ENCODE measurements around the gene SLC33A1.
A peak's percentile ranks its signal among the peaks of the same experiment; 100 is the strongest.

Gene SLC33A1

DNA sequence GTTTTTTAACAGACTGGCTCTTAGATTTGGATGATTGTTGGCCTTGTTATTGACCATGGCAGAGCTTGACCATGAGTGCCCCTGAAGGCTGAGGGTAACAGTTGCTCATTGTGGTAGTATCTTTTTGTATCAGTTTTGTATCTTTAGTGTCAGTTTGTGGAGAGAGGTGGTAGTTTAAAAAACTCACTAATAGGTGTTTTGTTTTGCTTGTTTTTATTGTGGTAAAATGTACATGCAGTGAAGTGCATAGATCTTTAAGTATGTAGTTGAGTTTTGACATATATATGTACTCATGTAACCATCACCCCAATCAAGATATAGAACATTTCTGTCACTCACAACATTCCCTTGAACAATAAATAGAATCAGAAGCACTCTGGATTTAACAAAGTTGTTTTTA lies 26.1 kb upstream of the SLC33A1 start:
- Histone ChIP-seq H3K4me1 (ENCODE audit: control insufficient read depth in 1 of 2, insufficient read depth in 2 of 2, low read length in 2 of 2) (no peaks in the 10 kb centered on the region), H3K9ac (ENCODE audit: low read depth in 1 of 2, low read length in 2 of 2) (no peak overlapping the region), H3K27ac (ENCODE audit: low read depth, low read length) (no peak overlapping the region), H3K9me3 (ENCODE audit: control insufficient read depth in 1 of 2, low read length in 2 of 2) (no peaks in the 10 kb centered on the region), H3K4me3 (ENCODE audit: low read depth in 1 of 2, low read length in 2 of 2) (no peak overlapping the region), H3K36me3 (ENCODE audit: control insufficient read depth in 1 of 2, insufficient read depth in 2 of 2, low read length in 2 of 2) (no peaks in the 10 kb centered on the region), H3K27me3 (ENCODE audit: control insufficient read depth in 1 of 2, insufficient read depth in 2 of 2, low read length in 2 of 2) (no peaks in the 10 kb centered on the region)

- no peaks in the 10 kb centered on the region for H3K36me3 ChIP-seq (ENCODE audit: control insufficient read depth in 1 of 2, insufficient read depth in 2 of 2, low read length in 2 of 2)
- H3K4me1 ChIP-seq (ENCODE audit: control insufficient read depth in 1 of 2, insufficient read depth in 2 of 2, low read length in 2 of 2) = peaks cover 6 to 12% of the 10 kb centered on the region in 2 donors
- H3K9ac ChIP-seq (ENCODE audit: low read depth in 1 of 2, low read length in 2 of 2) = no peak overlapping the region
- H3K27me3 ChIP-seq (ENCODE audit: control insufficient read depth in 1 of 2, insufficient read depth in 2 of 2, low read length in 2 of 2) = no peaks in the 10 kb centered on the region
- H3K4me3 ChIP-seq (ENCODE audit: low read depth in 1 of 2, low read length in 2 of 2) = no peak overlapping the region
- no peaks in the 10 kb centered on the region for H3K9me3 ChIP-seq (ENCODE audit: control insufficient read depth in 1 of 2, low read length in 2 of 2)
- no peak overlapping the region for H3K27ac ChIP-seq (ENCODE audit: low read depth, low read length)
Observed at GRCh38 chr3:155876503-155876902, 22.3 kb upstream of the SLC33A1 start.

DNA sequence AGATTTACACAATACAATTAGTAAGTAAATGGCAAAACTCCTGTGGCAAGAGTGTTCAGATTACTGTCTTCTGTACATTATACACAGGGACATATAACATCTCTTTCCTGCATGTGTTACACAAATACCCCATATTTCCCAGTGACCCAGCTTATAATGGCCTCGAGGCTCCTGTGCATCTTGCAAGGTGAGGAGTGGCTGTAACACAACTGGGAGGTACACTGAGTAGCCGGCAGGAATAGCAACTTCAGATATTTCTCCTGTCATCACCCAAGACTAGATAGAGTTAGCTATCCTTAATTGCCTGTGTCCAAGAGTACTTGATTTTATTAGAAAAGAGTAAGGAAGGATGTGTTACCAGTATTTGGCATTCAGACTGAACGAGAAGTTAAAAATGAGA lies 21.8 kb upstream of the SLC33A1 start:
- H3K9ac ChIP-seq (ENCODE audit: low read depth in 1 of 2, low read length in 2 of 2) = no peak overlapping the region
- peaks cover 6 to 12% of the 10 kb centered on the region in 2 donors for H3K4me1 ChIP-seq (ENCODE audit: control insufficient read depth in 1 of 2, insufficient read depth in 2 of 2, low read length in 2 of 2)
- no peak overlapping the region for H3K4me3 ChIP-seq (ENCODE audit: low read depth in 1 of 2, low read length in 2 of 2)
- no peak overlapping the region for H3K27ac ChIP-seq (ENCODE audit: low read depth, low read length)
- H3K36me3 ChIP-seq (ENCODE audit: control insufficient read depth in 1 of 2, insufficient read depth in 2 of 2, low read length in 2 of 2) = no peaks in the 10 kb centered on the region
- H3K27me3 ChIP-seq (ENCODE audit: control insufficient read depth in 1 of 2, insufficient read depth in 2 of 2, low read length in 2 of 2) = no peaks in the 10 kb centered on the region
- H3K9me3 ChIP-seq (ENCODE audit: control insufficient read depth in 1 of 2, low read length in 2 of 2) = no peaks in the 10 kb centered on the region

DNA sequence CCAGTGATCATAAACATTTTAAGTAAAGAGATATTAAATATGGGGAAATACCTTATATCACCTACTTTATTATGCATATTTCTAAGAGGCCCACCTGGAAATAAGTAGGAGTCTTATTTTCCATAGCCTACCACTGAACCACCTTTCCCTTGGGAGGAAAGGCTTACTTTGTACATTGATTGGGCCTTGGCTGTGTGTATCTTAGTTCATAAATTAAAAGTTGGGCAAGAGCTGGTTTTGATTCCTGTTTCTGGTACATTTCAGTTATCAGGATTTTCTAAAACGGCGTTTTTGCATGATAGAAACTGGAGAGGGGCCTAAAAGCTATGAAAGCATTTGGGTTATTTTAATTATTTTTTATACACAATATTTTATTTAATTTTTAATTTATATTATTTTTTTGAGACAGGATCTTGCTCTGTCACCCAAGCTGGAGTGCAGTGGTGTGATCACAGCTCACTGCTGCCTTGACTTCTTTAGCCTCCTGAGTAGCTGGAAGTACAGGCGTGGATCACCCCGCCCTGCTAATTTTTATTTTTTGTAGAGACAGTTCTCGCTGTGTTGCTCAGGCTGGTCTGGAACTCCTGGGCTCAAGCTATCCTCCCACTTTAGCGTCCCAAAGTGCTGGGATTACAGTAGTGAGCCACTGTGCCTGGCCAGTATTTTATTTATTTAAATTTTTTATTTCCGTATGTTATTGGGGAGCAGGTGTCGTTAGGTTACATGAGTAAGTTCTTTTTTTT lies 18.8 kb upstream of the SLC33A1 start:
- H3K36me3 ChIP-seq (ENCODE audit: control insufficient read depth in 1 of 2, insufficient read depth in 2 of 2, low read length in 2 of 2) = no peaks in the 10 kb centered on the region
- no peaks in the 10 kb centered on the region for H3K27me3 ChIP-seq (ENCODE audit: control insufficient read depth in 1 of 2, insufficient read depth in 2 of 2, low read length in 2 of 2)
- no peak overlapping the region for H3K27ac ChIP-seq (ENCODE audit: low read depth, low read length)
- peaks cover 11 to 19% of the 10 kb centered on the region in 2 donors for H3K4me1 ChIP-seq (ENCODE audit: control insufficient read depth in 1 of 2, insufficient read depth in 2 of 2, low read length in 2 of 2)
- H3K9me3 ChIP-seq (ENCODE audit: control insufficient read depth in 1 of 2, low read length in 2 of 2) = no peaks in the 10 kb centered on the region
- no peak overlapping the region for H3K4me3 ChIP-seq (ENCODE audit: low read depth in 1 of 2, low read length in 2 of 2)
- no peak overlapping the region for H3K9ac ChIP-seq (ENCODE audit: low read depth in 1 of 2, low read length in 2 of 2)

GRCh38 chr3:155871746-155872158 lies 17.5 kb upstream of the SLC33A1 start:
- Histone ChIP-seq H3K27me3 (ENCODE audit: control insufficient read depth in 1 of 2, insufficient read depth in 2 of 2, low read length in 2 of 2) (no peaks in the 10 kb centered on the region), H3K9ac (ENCODE audit: low read depth in 1 of 2, low read length in 2 of 2) (peak overlapping the region; percentile 81), H3K4me1 (ENCODE audit: control insufficient read depth in 1 of 2, insufficient read depth in 2 of 2, low read length in 2 of 2) (peaks cover 11 to 19% of the 10 kb centered on the region in 2 donors), H3K9me3 (ENCODE audit: control insufficient read depth in 1 of 2, low read length in 2 of 2) (no peaks in the 10 kb centered on the region), H3K4me3 (ENCODE audit: low read depth in 1 of 2, low read length in 2 of 2) (peak overlapping the region; percentile 83 to 95), H3K27ac (ENCODE audit: low read depth, low read length) (peak overlapping the region; percentile 89), H3K36me3 (ENCODE audit: control insufficient read depth in 1 of 2, insufficient read depth in 2 of 2, low read length in 2 of 2) (no peaks in the 10 kb centered on the region)

GRCh38 chr3:155870945-155871745 lies 16.9 kb upstream of the SLC33A1 start:
- Histone ChIP-seq H3K27me3 (ENCODE audit: control insufficient read depth in 1 of 2, insufficient read depth in 2 of 2, low read length in 2 of 2) (no peaks in the 10 kb centered on the region), H3K4me3 (ENCODE audit: low read depth in 1 of 2, low read length in 2 of 2) (peak overlapping the region; percentile 83 to 95), H3K4me1 (ENCODE audit: control insufficient read depth in 1 of 2, insufficient read depth in 2 of 2, low read length in 2 of 2) (peaks cover 11 to 19% of the 10 kb centered on the region in 2 donors), H3K9ac (ENCODE audit: low read depth in 1 of 2, low read length in 2 of 2) (peak overlapping the region; percentile 81), H3K9me3 (ENCODE audit: control insufficient read depth in 1 of 2, low read length in 2 of 2) (no peaks in the 10 kb centered on the region), H3K36me3 (ENCODE audit: control insufficient read depth in 1 of 2, insufficient read depth in 2 of 2, low read length in 2 of 2) (no peaks in the 10 kb centered on the region), H3K27ac (ENCODE audit: low read depth, low read length) (peak overlapping the region; percentile 89)

DNA sequence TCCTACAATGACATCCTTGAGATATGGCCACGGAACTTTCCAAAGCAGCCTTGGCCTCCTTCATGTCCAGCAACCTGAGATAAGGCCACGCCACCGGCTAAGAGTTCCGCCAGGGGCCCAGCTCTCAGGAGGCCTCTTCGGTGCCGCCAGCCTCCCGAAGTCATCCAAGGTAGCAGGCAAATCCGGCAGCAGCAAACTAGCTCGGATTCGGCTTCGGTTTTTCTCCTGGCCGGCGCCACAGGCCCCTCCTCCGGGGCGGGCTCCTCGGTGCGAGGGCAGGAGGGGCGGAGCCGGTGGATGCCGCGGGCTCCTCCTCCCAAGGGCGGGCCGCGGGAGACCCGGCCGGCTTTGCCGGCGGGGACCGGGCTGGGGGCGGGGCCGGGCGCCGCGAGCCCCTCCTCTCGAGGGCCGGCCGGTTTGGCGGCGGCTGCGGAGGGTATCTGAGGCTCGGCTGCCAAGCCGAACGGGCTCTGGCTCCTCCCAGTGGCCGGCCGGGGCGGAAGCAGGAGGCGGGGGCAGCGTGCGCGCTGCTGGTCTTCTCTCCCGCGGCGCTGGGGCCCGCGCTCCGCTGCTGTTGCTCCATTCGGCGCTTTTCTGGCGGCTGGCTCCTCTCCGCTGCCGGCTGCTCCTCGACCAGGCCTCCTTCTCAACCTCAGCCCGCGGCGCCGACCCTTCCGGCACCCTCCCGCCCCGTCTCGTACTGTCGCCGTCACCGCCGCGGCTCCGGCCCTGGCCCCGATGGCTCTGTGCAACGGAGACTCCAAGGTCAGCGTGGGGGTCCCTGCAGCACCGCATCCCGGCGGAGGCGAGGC lies 16.1 kb upstream of the SLC33A1 start, which contains the start of gene GMPS:
Gene GMPS (plus strand): TSS at position 518 of the 812 bp plus-strand sequence. CDS start 221 bp downstream, at position 739.
- H3K27me3 ChIP-seq (ENCODE audit: control insufficient read depth in 1 of 2, insufficient read depth in 2 of 2, low read length in 2 of 2) = no peaks in the 10 kb centered on the region
- H3K4me3 ChIP-seq (ENCODE audit: low read depth in 1 of 2, low read length in 2 of 2) = peak within 1 kb of the TSS; percentile 83 to 95
- peak within 1 kb of the TSS; percentile 89 for H3K27ac ChIP-seq (ENCODE audit: low read depth, low read length)

GRCh38 chr3:155869691-155870090 lies 15.5 kb upstream of the SLC33A1 start:
- Histone ChIP-seq H3K4me1 (ENCODE audit: control insufficient read depth in 1 of 2, insufficient read depth in 2 of 2, low read length in 2 of 2) (peaks cover 11 to 19% of the 10 kb centered on the region in 2 donors), H3K27ac (ENCODE audit: low read depth, low read length) (peak overlapping the region; percentile 66), H3K36me3 (ENCODE audit: control insufficient read depth in 1 of 2, insufficient read depth in 2 of 2, low read length in 2 of 2) (no peaks in the 10 kb centered on the region), H3K9ac (ENCODE audit: low read depth in 1 of 2, low read length in 2 of 2) (peak overlapping the region; percentile 23 to 75), H3K4me3 (ENCODE audit: low read depth in 1 of 2, low read length in 2 of 2) (peak overlapping the region; percentile 75 to 95), H3K27me3 (ENCODE audit: control insufficient read depth in 1 of 2, insufficient read depth in 2 of 2, low read length in 2 of 2) (no peaks in the 10 kb centered on the region), H3K9me3 (ENCODE audit: control insufficient read depth in 1 of 2, low read length in 2 of 2) (no peaks in the 10 kb centered on the region)

More for the DNA sequence above, 16.1 kb upstream of the SLC33A1 start, which contains the start of gene GMPS:
- peaks cover 11 to 19% of the 10 kb centered on the region in 2 donors for H3K4me1 ChIP-seq (ENCODE audit: control insufficient read depth in 1 of 2, insufficient read depth in 2 of 2, low read length in 2 of 2)
- no peaks in the 10 kb centered on the region for H3K36me3 ChIP-seq (ENCODE audit: control insufficient read depth in 1 of 2, insufficient read depth in 2 of 2, low read length in 2 of 2)
- H3K9ac ChIP-seq (ENCODE audit: low read depth in 1 of 2, low read length in 2 of 2) = peak within 1 kb of the TSS; percentile 81
- no peaks in the 10 kb centered on the region for H3K9me3 ChIP-seq (ENCODE audit: control insufficient read depth in 1 of 2, low read length in 2 of 2)

GRCh38 chr3:155863072-155863784 lies 9.0 kb upstream of the SLC33A1 start:
- Histone ChIP-seq H3K4me1 (ENCODE audit: control insufficient read depth in 1 of 2, insufficient read depth in 2 of 2, low read length in 2 of 2) (no peaks in the 10 kb centered on the region), H3K36me3 (ENCODE audit: control insufficient read depth in 1 of 2, insufficient read depth in 2 of 2, low read length in 2 of 2) (no peaks in the 10 kb centered on the region), H3K27me3 (ENCODE audit: control insufficient read depth in 1 of 2, insufficient read depth in 2 of 2, low read length in 2 of 2) (no peaks in the 10 kb centered on the region), H3K27ac (ENCODE audit: low read depth, low read length) (no peak overlapping the region), H3K9me3 (ENCODE audit: control insufficient read depth in 1 of 2, low read length in 2 of 2) (no peaks in the 10 kb centered on the region), H3K4me3 (ENCODE audit: low read depth in 1 of 2, low read length in 2 of 2) (no peak overlapping the region), H3K9ac (ENCODE audit: low read depth in 1 of 2, low read length in 2 of 2) (no peak overlapping the region)

All from duodenal mucosa (tissue), 2 donors.